Hepatocyte (in vitro differentiated cells): Measurements from ENCODE around the gene AP1S3. TPM values are rescaled to one million over a fixed set of nuclear protein-coding genes. Genes with fewer than 3 reads are reported as not detected.

ENCODE experiments used
- DNase-seq: peaks from one replicate; pipeline ENCODE4 v3.0.0-alpha.2; 2016; ENCODE audit warnings: low spot score
- H2AFZ ChIP-seq: fragments of 200-600 bp; sonication (generic); 2 replicates; pipeline ENCODE4 v1.6.0; 2016; ENCODE audit warnings: antibody characterized with exemption, mild to moderate bottlenecking
- H3K27ac ChIP-seq: fragments of 200-600 bp; sonication (generic); 2 replicates; pipeline ENCODE4 v1.5.1; 2016; ENCODE audit warnings: mild to moderate bottlenecking
- H3K27me3 ChIP-seq: fragments of 200-600 bp; sonication (generic); 2 replicates; pipeline ENCODE4 v1.6.1; 2016
- H3K36me3 ChIP-seq: fragments of 200-600 bp; sonication (generic); replicated peaks from 2 replicates; pipeline ENCODE4 v1.5.1; 2016; ENCODE audit warnings: low read depth; ENCODE audit not compliant: insufficient read depth
- H3K4me1 ChIP-seq: fragments of 200-600 bp; sonication (generic); 2 replicates; pipeline ENCODE4 v1.5.1; 2016; ENCODE audit warnings: mild to moderate bottlenecking, moderate library complexity; ENCODE audit not compliant: insufficient read depth
- H3K4me2 ChIP-seq: fragments of 200-600 bp; sonication (generic); 2 replicates; pipeline ENCODE4 v1.6.0; 2016
- H3K4me3 ChIP-seq: fragments of 200-600 bp; sonication (generic); 2 replicates; pipeline ENCODE4 v1.5.1; 2016; ENCODE audit warnings: mild to moderate bottlenecking
- H3K79me2 ChIP-seq: fragments of 200-600 bp; sonication (generic); 2 replicates; pipeline ENCODE4 v1.6.0; 2017; ENCODE audit warnings: mild to moderate bottlenecking
- H3K9me2 ChIP-seq: fragments of 200-600 bp; sonication (generic); replicated peaks from 2 replicates; pipeline ENCODE4 v1.6.0; 2017; ENCODE audit warnings: mild to moderate bottlenecking; ENCODE audit not compliant: insufficient read depth
- H3K9me3 ChIP-seq: fragments of 200-600 bp; sonication (generic); 2 replicates; pipeline ENCODE4 v1.5.1; 2016; ENCODE audit warnings: low read depth, mild to moderate bottlenecking
- H4K20me1 ChIP-seq: fragments of 200-600 bp; sonication (generic); 2 replicates; pipeline ENCODE4 v1.6.0; 2016; ENCODE audit warnings: mild to moderate bottlenecking; ENCODE audit not compliant: insufficient read depth, poor library complexity, severe bottlenecking
- EZH2 ChIP-seq: fragments of 200-600 bp; sonication (generic); IDR thresholded peaks from 2 replicates; pipeline ENCODE4 v1.6.1; 2016; ENCODE audit warnings: antibody characterized with exemption, mild to moderate bottlenecking, borderline replicate concordance
- EZH2phosphoT487 ChIP-seq: fragments of 200-600 bp; sonication (generic); IDR thresholded peaks from one replicate; pipeline ENCODE4 v1.6.1; 2018; ENCODE audit warnings: antibody characterized with exemption, mild to moderate bottlenecking, low read depth, moderate library complexity; ENCODE audit not compliant: unreplicated experiment, severe bottlenecking
- WGBS: methylation state at CpG from one replicate; pipeline ENCODE4 v1.1.6; 2016; ENCODE audit warnings: low lambda C conversion rate; ENCODE audit errors: missing lambda C conversion rate; 5-methylcytosine and 5-hydroxymethylcytosine counted together
- polyA plus RNA-seq: library from polyadenylated mRNA; unstranded; fragments of >200 nt; fragmentation: Nextera tagmentation; extraction: Ambion mirVana; gene quantifications from 2 replicates; pipeline ENCODE4 v1.2.1, GENCODE V29; 2016
- total RNA-seq: library from RNA; depleted of rRNA; stranded (reverse); fragments of >200 nt; gene quantifications from 2 replicates; pipeline ENCODE4 v1.2.3, GENCODE V29; 2014
- TF ChIP-seq, protein P1 (sequence below): fragments of 200-600 bp; sonication (generic); IDR thresholded peaks from 2 replicates; pipeline ENCODE4 v1.5.1; 2016; ENCODE audit warnings: antibody characterized with exemption, mild to moderate bottlenecking; ENCODE audit not compliant: poor library complexity

Gene AP1S3
- total and polyA plus RNA-seq, 2 experiments from 2014 or later = 16.5 to 30.7 TPM

DNA sequence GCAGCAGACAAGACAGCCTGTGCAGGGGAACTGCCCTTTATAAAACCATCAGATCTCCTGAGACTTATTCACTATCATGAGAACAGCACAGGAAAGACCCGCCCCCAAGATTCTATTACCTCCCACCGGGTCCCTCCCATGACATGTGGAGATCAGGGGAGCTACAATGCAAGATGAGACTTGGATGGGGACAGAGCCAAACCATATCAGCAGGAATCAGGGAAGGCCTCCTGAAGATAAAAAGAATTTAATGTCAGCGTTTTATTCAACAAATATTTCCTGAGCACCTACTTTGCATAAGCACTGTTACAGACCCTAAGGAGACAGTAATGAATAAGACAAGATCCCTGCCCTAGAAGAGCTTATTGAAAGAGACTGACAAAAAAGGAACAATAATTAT lies 105.0 kb downstream of the AP1S3 start:
- Histone ChIP-seq H3K4me3 (no peak overlapping the region), H3K4me2 (no peak overlapping the region), H3K9me2 (no peaks in the 10 kb centered on the region), H3K9me3 (no peaks in the 10 kb centered on the region), H3K4me1 (no peaks in the 10 kb centered on the region), H3K27me3 (no peaks in the 10 kb centered on the region), H3K79me2 (no peaks in the 10 kb centered on the region), H3K36me3 (no peaks in the 10 kb centered on the region), H3K27ac (no peak overlapping the region), H2AFZ (no peak overlapping the region), H4K20me1 (no peaks in the 10 kb centered on the region)
- TF ChIP-seq EZH2phosphoT487 (no peak), EZH2 (no peak)
- no peak for DNase-seq
- 90% methylated on average over 3 of the region's 3 CpGs for WGBS

DNA sequence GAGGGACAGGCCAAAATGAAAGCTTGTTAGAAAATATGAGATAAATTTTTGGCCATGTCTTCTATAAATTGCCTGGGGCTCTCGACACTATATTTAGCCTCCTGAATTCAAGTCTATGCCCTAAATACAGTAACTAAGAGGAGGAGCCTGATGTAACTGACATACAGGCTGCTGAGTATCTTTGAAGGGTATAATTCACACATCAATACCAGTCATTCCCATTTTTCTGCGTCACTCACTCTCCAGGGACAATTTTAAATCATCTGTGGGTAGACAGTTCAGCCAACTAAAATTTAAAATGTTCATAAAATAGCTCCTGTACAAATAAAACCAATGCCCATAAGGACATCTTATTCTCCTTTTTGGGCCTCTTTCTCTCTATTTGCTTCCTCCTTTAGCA lies 105.9 kb downstream of the AP1S3 start:
- TF ChIP-seq, protein P1, sequence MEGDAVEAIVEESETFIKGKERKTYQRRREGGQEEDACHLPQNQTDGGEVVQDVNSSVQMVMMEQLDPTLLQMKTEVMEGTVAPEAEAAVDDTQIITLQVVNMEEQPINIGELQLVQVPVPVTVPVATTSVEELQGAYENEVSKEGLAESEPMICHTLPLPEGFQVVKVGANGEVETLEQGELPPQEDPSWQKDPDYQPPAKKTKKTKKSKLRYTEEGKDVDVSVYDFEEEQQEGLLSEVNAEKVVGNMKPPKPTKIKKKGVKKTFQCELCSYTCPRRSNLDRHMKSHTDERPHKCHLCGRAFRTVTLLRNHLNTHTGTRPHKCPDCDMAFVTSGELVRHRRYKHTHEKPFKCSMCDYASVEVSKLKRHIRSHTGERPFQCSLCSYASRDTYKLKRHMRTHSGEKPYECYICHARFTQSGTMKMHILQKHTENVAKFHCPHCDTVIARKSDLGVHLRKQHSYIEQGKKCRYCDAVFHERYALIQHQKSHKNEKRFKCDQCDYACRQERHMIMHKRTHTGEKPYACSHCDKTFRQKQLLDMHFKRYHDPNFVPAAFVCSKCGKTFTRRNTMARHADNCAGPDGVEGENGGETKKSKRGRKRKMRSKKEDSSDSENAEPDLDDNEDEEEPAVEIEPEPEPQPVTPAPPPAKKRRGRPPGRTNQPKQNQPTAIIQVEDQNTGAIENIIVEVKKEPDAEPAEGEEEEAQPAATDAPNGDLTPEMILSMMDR = no peak
- no peak for TF ChIP-seq EZH2phosphoT487
- no peak for TF ChIP-seq EZH2
- no peak overlapping the region for H3K4me2 ChIP-seq
- H3K9me2 ChIP-seq = no peaks in the 10 kb centered on the region
- no peak for DNase-seq
- H3K4me1 ChIP-seq = no peaks in the 10 kb centered on the region
- no peak overlapping the region for H2AFZ ChIP-seq
- no peak overlapping the region for H3K27ac ChIP-seq
- H4K20me1 ChIP-seq = no peaks in the 10 kb centered on the region
- no peak overlapping the region for H3K4me3 ChIP-seq
- no peaks in the 10 kb centered on the region for H3K9me3 ChIP-seq
- no peaks in the 10 kb centered on the region for H3K27me3 ChIP-seq
- WGBS = 94% methylated on average over 2 of the region's 2 CpGs
- no peaks in the 10 kb centered on the region for H3K36me3 ChIP-seq
- no peaks in the 10 kb centered on the region for H3K79me2 ChIP-seq

DNA sequence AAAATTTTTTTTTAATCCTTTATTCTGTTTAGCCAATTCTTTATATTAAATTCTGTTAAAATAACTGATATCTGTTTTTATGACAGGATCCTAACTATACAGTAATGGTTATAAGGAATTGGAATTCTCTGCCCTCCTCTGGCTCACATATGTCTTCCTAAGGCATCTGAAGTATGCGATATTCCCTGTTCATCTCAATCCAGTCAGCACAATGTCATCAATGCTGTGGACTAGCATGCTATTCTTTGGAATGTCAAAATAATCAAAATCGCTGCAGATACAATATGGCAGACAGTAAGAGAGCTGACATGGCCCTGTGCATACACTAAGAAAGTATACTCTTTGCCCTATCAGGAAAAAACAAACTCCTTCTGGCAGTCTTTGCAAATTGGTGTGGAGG lies 107.6 kb downstream of the AP1S3 start:
- TF ChIP-seq EZH2phosphoT487 (no peak), EZH2 (no peak)
- TF ChIP-seq, protein P1 = no peak
- no peaks in the 10 kb centered on the region for H4K20me1 ChIP-seq
- no peaks in the 10 kb centered on the region for H3K27me3 ChIP-seq
- 98% methylated on average over 2 of the region's 2 CpGs for WGBS
- no peak for DNase-seq
- no peak overlapping the region for H2AFZ ChIP-seq
- no peak overlapping the region for H3K4me3 ChIP-seq
- H3K27ac ChIP-seq = no peak overlapping the region
- peaks cover 13% of the 10 kb centered on the region for H3K4me1 ChIP-seq
- H3K36me3 ChIP-seq = no peaks in the 10 kb centered on the region
- H3K79me2 ChIP-seq = no peaks in the 10 kb centered on the region
- no peak overlapping the region for H3K4me2 ChIP-seq
- no peaks in the 10 kb centered on the region for H3K9me3 ChIP-seq
- H3K9me2 ChIP-seq = no peaks in the 10 kb centered on the region

DNA sequence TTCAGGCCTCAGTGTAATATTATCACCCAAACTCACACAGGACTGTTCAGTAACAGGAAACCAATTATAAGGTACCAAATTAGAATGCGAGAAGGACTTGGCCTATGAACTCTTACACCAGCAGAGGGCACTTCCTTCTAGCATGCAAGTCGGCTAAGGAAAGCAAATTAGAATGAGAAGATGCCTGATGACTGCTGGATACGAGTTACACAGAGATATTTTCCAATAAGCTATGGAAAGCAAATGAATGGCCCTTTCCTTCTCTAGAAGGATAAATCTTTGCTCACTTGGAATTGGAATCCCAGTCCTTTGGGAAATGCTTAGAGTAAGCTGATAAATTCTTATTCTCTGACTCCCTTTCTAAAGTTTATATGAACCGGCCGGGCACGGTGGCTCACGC lies 109.8 kb downstream of the AP1S3 start:
- Histone ChIP-seq H3K79me2 (no peaks in the 10 kb centered on the region), H3K27me3 (no peaks in the 10 kb centered on the region), H3K4me3 (no peak overlapping the region), H3K27ac (no peak overlapping the region), H3K9me2 (no peaks in the 10 kb centered on the region), H4K20me1 (no peaks in the 10 kb centered on the region), H3K36me3 (no peaks in the 10 kb centered on the region), H3K4me2 (no peak overlapping the region), H2AFZ (no peak overlapping the region), H3K4me1 (peaks cover 14% of the 10 kb centered on the region), H3K9me3 (no peaks in the 10 kb centered on the region)
- 55% methylated on average over 7 of the region's 7 CpGs for WGBS
- no peak for TF ChIP-seq EZH2phosphoT487
- TF ChIP-seq, protein P1 = peak; percentile 65
- DNase-seq = peak; percentile 74
